Measurements from ENCODE around the gene ZNF101. TPM values are rescaled to one million over a fixed set of nuclear protein-coding genes. Genes with fewer than 3 reads are reported as not detected.

Gene ZNF101
- total and polyA plus RNA-seq, 3 donors from 2014 or later, result 9.2 to 15.6 (median 12.0) TPM

DNA sequence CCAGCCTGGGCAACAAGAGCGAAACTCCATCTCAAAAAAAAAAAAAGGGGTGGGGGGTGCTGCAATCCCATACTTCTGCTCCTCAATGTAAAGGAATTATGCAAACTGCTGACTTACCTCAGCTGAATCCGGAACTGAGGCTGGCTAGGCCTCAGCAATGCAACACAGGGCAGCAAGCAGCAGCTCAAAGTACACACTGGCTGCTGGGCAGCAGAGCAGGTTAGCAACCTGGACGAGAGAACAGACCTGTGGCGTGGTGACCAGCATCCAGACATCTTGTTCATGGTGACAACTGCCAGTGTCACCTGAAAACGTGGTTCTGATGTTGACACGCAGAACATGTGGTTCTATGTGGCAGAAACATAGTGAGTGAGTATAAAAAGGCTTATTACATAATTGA, 36.2 kb downstream of the ZNF101 start:
- Histone ChIP-seq H3K27ac (no peak overlapping the region), H3K27me3 (no peaks in the 10 kb centered on the region), H3K9me3 (no peaks in the 10 kb centered on the region), H3K36me3 (ENCODE audit: low read depth, missing control alignments) (no peaks in the 10 kb centered on the region), H3K4me3 (no peak overlapping the region), H3K4me1 (no peaks in the 10 kb centered on the region)
- intact Hi-C loops (cut with DNase I; ENCODE audit: low total_unique reads), result no loop called here
- DNase-seq, result no peak
- 84 to 91% methylated on average over 6 of the region's 6 CpGs for WGBS, 2 donors
- TF ChIP-seq POLR2A (IDR thresholded peaks at IDR 0.05) (no peak), CTCF (IDR thresholded peaks at IDR 0.05) (no peak)

DNA sequence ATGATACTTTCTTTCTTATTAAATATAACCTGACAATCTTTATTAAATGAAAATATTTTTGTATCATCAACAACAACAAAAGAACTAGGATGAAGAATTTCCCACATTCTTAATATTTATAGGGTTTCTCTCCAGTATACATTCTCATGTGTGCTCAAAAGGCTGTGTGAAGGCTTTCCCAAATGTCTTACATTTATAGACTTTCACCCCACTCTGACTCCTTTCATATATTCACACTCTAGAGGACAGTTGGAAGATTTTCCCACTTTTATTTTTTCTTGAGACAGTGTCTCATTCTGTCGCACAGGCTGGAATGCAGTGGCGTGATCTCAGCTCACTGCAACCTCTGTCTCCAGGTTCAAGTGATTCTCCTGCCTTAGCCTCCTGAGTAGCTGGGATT, 41.9 kb downstream of the ZNF101 start:
- no peak overlapping the region for H3K27ac ChIP-seq
- no peaks in the 10 kb centered on the region for H3K36me3 ChIP-seq (ENCODE audit: low read depth, missing control alignments)
- intact Hi-C loops (cut with DNase I; ENCODE audit: low total_unique reads), result no loop called here
- H3K9me3 ChIP-seq, result no peaks in the 10 kb centered on the region
- H3K27me3 ChIP-seq, result no peaks in the 10 kb centered on the region
- DNase-seq, result no peak
- TF ChIP-seq CTCF (IDR thresholded peaks at IDR 0.05) (no peak), POLR2A (IDR thresholded peaks at IDR 0.05) (no peak)
- no peaks in the 10 kb centered on the region for H3K4me1 ChIP-seq
- 100% methylated on average over 2 of the region's 2 CpGs for WGBS, 2 donors
- no peak overlapping the region for H3K4me3 ChIP-seq

GRCh38 chr19:19711306-19711933, 42.8 kb downstream of the ZNF101 start:
- 92 to 97% methylated on average over 14 of the region's 14 CpGs for WGBS, 2 donors
- H3K4me3 ChIP-seq, result no peak overlapping the region
- H3K4me1 ChIP-seq, result no peaks in the 10 kb centered on the region
- H3K36me3 ChIP-seq (ENCODE audit: low read depth, missing control alignments), result no peaks in the 10 kb centered on the region
- no peaks in the 10 kb centered on the region for H3K9me3 ChIP-seq
- intact Hi-C loops (cut with DNase I; ENCODE audit: low total_unique reads), result no loop called here
- DNase-seq, result no peak
- H3K27me3 ChIP-seq, result no peaks in the 10 kb centered on the region
- H3K27ac ChIP-seq, result no peak overlapping the region
- no peak for TF ChIP-seq POLR2A (IDR thresholded peaks at IDR 0.05)
- no peak for TF ChIP-seq CTCF (IDR thresholded peaks at IDR 0.05)

DNA sequence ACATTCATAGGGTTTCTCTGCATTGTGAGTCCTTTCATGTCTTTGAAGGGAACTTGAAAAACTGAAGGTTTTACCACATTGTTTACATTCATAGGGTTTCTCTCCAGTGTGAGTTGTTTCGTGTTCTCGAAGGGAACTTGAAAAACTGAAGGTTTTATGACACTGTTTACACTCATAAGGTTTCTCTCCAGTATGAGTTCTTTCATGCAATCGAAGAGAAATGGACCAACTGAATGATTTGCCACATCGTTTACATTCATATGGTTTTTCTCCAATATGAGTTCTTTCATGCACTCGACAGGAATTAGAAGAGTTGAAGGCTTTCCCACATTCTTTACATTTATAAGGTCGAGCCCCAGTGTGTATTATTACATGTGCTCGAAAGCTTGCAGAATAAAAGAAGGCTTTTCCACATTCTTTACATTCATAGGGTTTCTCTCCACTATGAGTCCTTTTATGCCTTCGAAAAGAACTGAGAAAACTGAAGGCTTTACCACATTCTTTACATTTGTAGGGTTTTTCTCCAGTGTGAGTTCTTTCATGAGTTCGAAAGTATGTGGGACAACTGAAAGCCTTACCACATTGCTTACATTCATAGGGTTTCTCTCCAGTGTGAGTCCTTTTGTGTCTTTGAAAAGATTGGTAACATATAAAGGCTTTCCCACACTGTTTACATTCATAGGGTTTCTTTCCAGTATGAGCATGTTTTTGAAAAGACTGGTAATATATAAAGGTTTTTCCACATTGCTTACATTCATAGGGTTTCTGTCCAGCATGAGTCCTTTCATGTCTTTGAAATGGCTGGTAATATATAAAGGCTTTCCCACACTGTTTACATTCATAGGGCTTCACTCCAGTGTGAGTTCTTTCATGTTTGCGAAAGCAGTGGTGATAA, 43.5 kb downstream of the ZNF101 start:
- no peak overlapping the region for H3K27ac ChIP-seq
- peaks cover 2% of the 10 kb centered on the region for H3K4me1 ChIP-seq
- no peak for TF ChIP-seq CTCF (IDR thresholded peaks at IDR 0.05)
- TF ChIP-seq POLR2A (IDR thresholded peaks at IDR 0.05), result no peak
- H3K27me3 ChIP-seq, result no peaks in the 10 kb centered on the region
- H3K9me3 ChIP-seq, result no peaks in the 10 kb centered on the region
- no peaks in the 10 kb centered on the region for H3K36me3 ChIP-seq (ENCODE audit: low read depth, missing control alignments)
- WGBS, 2 donors, result 92 to 96% methylated on average over 10 of the region's 10 CpGs
- H3K4me3 ChIP-seq, result no peak overlapping the region
- no peak for DNase-seq
- intact Hi-C loops (cut with DNase I; ENCODE audit: low total_unique reads), result no loop called here

Data from testis (tissue), 3 donors.